ENCODE data around the gene PCED1B. TPM values are rescaled to one million over a fixed set of nuclear protein-coding genes. Genes with fewer than 3 reads are reported as not detected.

PCED1B gene
- total RNA-seq, 1 experiment from 2014 or later = 0.86 TPM

- TF ChIP-seq ELF1 (IDR thresholded peaks at IDR 0.05; ENCODE audit: borderline replicate concordance, low read depth) = no peak
- no peak for TF ChIP-seq ZFX (IDR thresholded peaks at IDR 0.05)
- no peak for TF ChIP-seq CBX3 (IDR thresholded peaks at IDR 0.05; ENCODE audit: low read depth)
- TF ChIP-seq SRF (IDR thresholded peaks at IDR 0.05; ENCODE audit: low read depth) = no peak
- TF ChIP-seq FOSL1 (IDR thresholded peaks at IDR 0.05; ENCODE audit: low read depth) = no peak
- no peak for TF ChIP-seq POLR2AphosphoS5 (IDR thresholded peaks at IDR 0.05; ENCODE audit: low read depth, low read length)
- no peak for TF ChIP-seq MAX (IDR thresholded peaks at IDR 0.05)
- RAD21 ChIA-PET (ENCODE audit: low non-redundant PET in 1 of 2, low total read pairs in 2 of 2, uncharacterized antibody in 2 of 2, unreplicated experiment in 2 of 2) = no interaction called here
- Histone ChIP-seq H3K4me3 (replicated peaks in 1 of 2; ENCODE audit: low read depth in 1 of 2, low read length in 2 of 2) (no peak overlapping the region), H2AFZ (ENCODE audit: low read depth, low read length, poor library complexity, severe bottlenecking) (no peak overlapping the region), H4K20me1 (ENCODE audit: insufficient read depth) (no peaks in the 10 kb centered on the region), H3K9me2 (ENCODE audit: insufficient read depth) (no peaks in the 10 kb centered on the region), H3K79me2 (ENCODE audit: insufficient read depth, low read length) (no peaks in the 10 kb centered on the region), H3K4me1 (ENCODE audit: control insufficient read depth in 1 of 2, insufficient read depth in 2 of 2, low read length in 2 of 2) (peaks cover 2 to 30% of the 10 kb centered on the region in 2 experiments), H3K27me3 (ENCODE audit: insufficient read depth, low read length) (no peaks in the 10 kb centered on the region), H3K4me2 (ENCODE audit: low read length) (no peak overlapping the region), H3K27ac (ENCODE audit: low read depth, low read length) (no peak overlapping the region), H3K9me3 (ENCODE audit: control insufficient read depth in 1 of 2, insufficient read depth in 1 of 2, low read depth in 1 of 2, low read length in 2 of 2) (no peaks in the 10 kb centered on the region), H3K9ac (ENCODE audit: low read length) (no peak overlapping the region), H3K36me3 (ENCODE audit: control insufficient read depth in 1 of 2, insufficient read depth in 2 of 2, low read length in 2 of 2) (no peaks in the 10 kb centered on the region)
- no TSS peak for BruUV-seq (replicated peaks)
- POLR2A ChIA-PET = no interaction called here
- DNase-seq (ENCODE audit: low read depth, low spot score) = no peak
- CTCF ChIA-PET = no interaction called here
- intact Hi-C loops (cut with micrococcal nuclease) = no loop called here
- ATAC-seq = no peak
Observed at GRCh38 chr12:47235258-47236040, 156.0 kb downstream of the PCED1B start.

- no peaks in the 10 kb centered on the region for H3K27me3 ChIP-seq (ENCODE audit: insufficient read depth, low read length)
- no peaks in the 10 kb centered on the region for H3K9me2 ChIP-seq (ENCODE audit: insufficient read depth)
- H3K9me3 ChIP-seq (ENCODE audit: control insufficient read depth in 1 of 2, insufficient read depth in 1 of 2, low read depth in 1 of 2, low read length in 2 of 2) = no peaks in the 10 kb centered on the region
- no peaks in the 10 kb centered on the region for H4K20me1 ChIP-seq (ENCODE audit: insufficient read depth)
- DNase-seq (ENCODE audit: low read depth, low spot score) = no peak
- RAD21 ChIA-PET (ENCODE audit: low non-redundant PET in 1 of 2, low total read pairs in 2 of 2, uncharacterized antibody in 2 of 2, unreplicated experiment in 2 of 2) = no interaction called here
- H3K36me3 ChIP-seq (ENCODE audit: control insufficient read depth in 1 of 2, insufficient read depth in 2 of 2, low read length in 2 of 2) = no peaks in the 10 kb centered on the region
- H2AFZ ChIP-seq (ENCODE audit: low read depth, low read length, poor library complexity, severe bottlenecking) = peak overlapping the region; percentile 71
- H3K4me3 ChIP-seq (replicated peaks in 1 of 2; ENCODE audit: low read depth in 1 of 2, low read length in 2 of 2) = peak overlapping the region in 1 of 2 experiments; percentile 26; a peak in 2 of 4 replicates
- intact Hi-C loops (cut with micrococcal nuclease) = no loop called here
- no peaks in the 10 kb centered on the region for H3K79me2 ChIP-seq (ENCODE audit: insufficient read depth, low read length)
- BruUV-seq (replicated peaks) = no TSS peak
- H3K9ac ChIP-seq (ENCODE audit: low read length) = no peak overlapping the region
- ATAC-seq = peak; percentile 47; the same call in 1 of the 2 replicates
- CTCF ChIA-PET = no interaction called here
- POLR2A ChIA-PET = no interaction called here
- H3K27ac ChIP-seq (ENCODE audit: low read depth, low read length) = no peak overlapping the region
- H3K4me1 ChIP-seq (ENCODE audit: control insufficient read depth in 1 of 2, insufficient read depth in 2 of 2, low read length in 2 of 2) = peaks cover 2 to 30% of the 10 kb centered on the region in 2 experiments
- TF ChIP-seq FOSL1 (IDR thresholded peaks at IDR 0.05; ENCODE audit: low read depth) (peak; percentile 62), JUND (IDR thresholded peaks at IDR 0.05) (peak; percentile 39; the same call in 1 of the 2 replicates), SIN3A (IDR thresholded peaks at IDR 0.05; ENCODE audit: low read depth) (no peak), SP1 (IDR thresholded peaks at IDR 0.05; ENCODE audit: low read depth) (peak; percentile 46; the same call in 1 of the 2 replicates), REST (IDR thresholded peaks at IDR 0.05; ENCODE audit: low read depth) (no peak)
- peak overlapping the region; percentile 61 for H3K4me2 ChIP-seq (ENCODE audit: low read length)
Observed at GRCh38 chr12:47236109-47236714, 156.8 kb downstream of the PCED1B start.

Measured in HCT116 (cell line).